Measurements from ENCODE around the gene SWI5. TPM values are rescaled to one million over a fixed set of nuclear protein-coding genes. Genes with fewer than 3 reads are reported as not detected.

The SWI5 gene
- total RNA-seq, 1 donor from 2014 or later: 16.2 TPM

DNA sequence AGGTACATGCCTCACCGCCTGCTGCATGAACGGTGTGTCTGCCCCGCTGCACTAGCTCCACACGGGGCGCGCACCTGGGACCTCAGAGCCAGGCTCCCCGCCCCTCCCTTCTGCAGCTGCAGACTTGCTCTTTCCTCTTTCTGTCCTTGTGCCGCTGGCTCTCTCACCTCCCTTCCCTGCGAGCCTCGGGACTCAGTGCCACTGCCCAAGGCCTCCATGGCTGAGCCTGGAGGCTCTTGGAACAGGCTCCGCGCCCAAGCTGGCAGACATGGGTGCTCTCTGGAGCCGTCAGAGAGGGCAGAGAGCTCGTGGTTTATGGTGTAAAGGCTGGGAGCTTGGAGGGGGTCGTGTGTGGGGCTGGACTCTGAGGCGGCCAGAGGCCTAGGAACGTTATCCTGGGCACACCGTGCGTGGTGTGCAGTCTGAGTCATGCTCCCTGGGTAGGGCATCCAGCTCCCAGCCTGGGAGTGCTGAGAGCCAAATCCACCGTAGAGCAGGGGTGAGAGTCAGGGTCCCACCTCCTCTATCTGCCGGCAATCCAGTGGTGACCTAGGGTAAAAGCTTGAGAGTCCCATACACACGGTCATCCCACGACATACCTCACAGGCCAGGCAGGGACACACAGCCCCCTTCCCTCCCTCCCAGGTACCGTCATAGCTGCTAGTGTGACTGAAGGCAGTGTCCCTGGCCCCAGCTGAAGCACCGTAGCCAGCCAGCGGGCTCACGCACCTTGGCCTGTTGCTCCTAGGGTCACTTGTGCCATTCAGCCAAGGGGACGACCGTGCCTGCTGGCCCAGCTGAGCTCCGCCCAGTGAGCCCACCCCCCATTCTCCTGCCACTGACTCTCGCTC is 22.7 kb upstream of the SWI5 start:
- intact Hi-C loops (cut with micrococcal nuclease): no loop called here
- TF ChIP-seq, protein P1, sequence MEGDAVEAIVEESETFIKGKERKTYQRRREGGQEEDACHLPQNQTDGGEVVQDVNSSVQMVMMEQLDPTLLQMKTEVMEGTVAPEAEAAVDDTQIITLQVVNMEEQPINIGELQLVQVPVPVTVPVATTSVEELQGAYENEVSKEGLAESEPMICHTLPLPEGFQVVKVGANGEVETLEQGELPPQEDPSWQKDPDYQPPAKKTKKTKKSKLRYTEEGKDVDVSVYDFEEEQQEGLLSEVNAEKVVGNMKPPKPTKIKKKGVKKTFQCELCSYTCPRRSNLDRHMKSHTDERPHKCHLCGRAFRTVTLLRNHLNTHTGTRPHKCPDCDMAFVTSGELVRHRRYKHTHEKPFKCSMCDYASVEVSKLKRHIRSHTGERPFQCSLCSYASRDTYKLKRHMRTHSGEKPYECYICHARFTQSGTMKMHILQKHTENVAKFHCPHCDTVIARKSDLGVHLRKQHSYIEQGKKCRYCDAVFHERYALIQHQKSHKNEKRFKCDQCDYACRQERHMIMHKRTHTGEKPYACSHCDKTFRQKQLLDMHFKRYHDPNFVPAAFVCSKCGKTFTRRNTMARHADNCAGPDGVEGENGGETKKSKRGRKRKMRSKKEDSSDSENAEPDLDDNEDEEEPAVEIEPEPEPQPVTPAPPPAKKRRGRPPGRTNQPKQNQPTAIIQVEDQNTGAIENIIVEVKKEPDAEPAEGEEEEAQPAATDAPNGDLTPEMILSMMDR (IDR thresholded peaks at IDR 0.05; ENCODE audit: borderline replicate concordance): no peak

DNA sequence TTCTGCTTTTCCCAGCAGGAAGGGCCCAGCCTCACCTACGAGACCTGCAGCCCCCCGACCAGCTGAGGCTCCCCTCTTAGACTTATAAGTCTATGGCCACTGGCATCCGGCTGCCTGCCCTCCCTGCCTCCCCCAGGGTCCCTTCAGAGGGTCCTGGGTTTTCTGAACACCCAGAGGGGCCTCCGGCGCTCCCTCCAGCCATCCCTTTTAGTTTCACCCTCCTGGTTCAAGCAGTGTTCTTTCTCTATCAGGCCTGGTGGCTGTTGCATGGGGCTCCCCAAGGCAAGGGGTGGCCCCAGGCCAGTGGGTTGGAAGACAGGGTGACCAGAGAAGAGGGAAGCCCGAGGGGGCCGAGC is 22.1 kb upstream of the SWI5 start:
- intact Hi-C loops (cut with micrococcal nuclease): no loop called here
- TF ChIP-seq, protein P1 (IDR thresholded peaks at IDR 0.05; ENCODE audit: borderline replicate concordance): no peak
- H3K36me3 ChIP-seq: peaks cover 29% of the 10 kb centered on the region
- H3K4me3 ChIP-seq: no peak overlapping the region
- H3K4me1 ChIP-seq: peaks cover 23% of the 10 kb centered on the region
- no peaks in the 10 kb centered on the region for H3K9me3 ChIP-seq (replicated peaks)
- DNase-seq: no peak
- H3K27me3 ChIP-seq (ENCODE audit: low read depth): peaks cover 30% of the 10 kb centered on the region
- H3K27ac ChIP-seq (replicated peaks): no peak overlapping the region

More for the DNA sequence above, 22.7 kb upstream of the SWI5 start:
- Histone ChIP-seq H3K27me3 (ENCODE audit: low read depth) (peaks cover 30% of the 10 kb centered on the region), H3K36me3 (peaks cover 23% of the 10 kb centered on the region), H3K27ac (replicated peaks) (no peak overlapping the region), H3K9me3 (replicated peaks) (no peaks in the 10 kb centered on the region), H3K4me1 (peaks cover 23% of the 10 kb centered on the region), H3K4me3 (no peak overlapping the region)
- no peak for DNase-seq

DNA sequence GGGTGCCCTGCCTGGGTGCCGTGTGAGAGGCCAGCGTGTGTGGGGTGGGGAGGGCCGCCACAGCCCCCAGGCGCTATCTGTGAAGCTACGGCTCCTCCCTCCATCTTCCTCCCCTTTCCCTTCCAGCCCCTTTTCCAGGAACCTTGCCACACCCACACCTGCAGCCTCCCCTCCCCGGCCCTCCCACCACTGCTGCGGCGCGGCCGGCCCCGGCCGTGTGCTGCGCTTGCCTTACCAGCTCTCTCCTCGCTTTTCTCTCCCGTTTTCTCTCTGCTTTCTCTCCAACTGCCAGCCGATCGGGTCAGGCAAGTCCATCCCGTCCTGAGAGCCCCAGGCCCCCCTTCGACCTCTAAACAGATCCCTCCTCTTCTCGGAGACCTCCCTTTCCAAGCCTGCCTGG is 21.7 kb upstream of the SWI5 start:
- TF ChIP-seq, protein P1 (IDR thresholded peaks at IDR 0.05; ENCODE audit: borderline replicate concordance): no peak
- H3K4me3 ChIP-seq: no peak overlapping the region
- H3K27me3 ChIP-seq (ENCODE audit: low read depth): peaks cover 30% of the 10 kb centered on the region
- peaks cover 33% of the 10 kb centered on the region for H3K36me3 ChIP-seq
- no peak for DNase-seq
- H3K9me3 ChIP-seq (replicated peaks): no peaks in the 10 kb centered on the region
- peaks cover 23% of the 10 kb centered on the region for H3K4me1 ChIP-seq
- intact Hi-C loops (cut with micrococcal nuclease): no loop called here
- H3K27ac ChIP-seq (replicated peaks): no peak overlapping the region

DNA sequence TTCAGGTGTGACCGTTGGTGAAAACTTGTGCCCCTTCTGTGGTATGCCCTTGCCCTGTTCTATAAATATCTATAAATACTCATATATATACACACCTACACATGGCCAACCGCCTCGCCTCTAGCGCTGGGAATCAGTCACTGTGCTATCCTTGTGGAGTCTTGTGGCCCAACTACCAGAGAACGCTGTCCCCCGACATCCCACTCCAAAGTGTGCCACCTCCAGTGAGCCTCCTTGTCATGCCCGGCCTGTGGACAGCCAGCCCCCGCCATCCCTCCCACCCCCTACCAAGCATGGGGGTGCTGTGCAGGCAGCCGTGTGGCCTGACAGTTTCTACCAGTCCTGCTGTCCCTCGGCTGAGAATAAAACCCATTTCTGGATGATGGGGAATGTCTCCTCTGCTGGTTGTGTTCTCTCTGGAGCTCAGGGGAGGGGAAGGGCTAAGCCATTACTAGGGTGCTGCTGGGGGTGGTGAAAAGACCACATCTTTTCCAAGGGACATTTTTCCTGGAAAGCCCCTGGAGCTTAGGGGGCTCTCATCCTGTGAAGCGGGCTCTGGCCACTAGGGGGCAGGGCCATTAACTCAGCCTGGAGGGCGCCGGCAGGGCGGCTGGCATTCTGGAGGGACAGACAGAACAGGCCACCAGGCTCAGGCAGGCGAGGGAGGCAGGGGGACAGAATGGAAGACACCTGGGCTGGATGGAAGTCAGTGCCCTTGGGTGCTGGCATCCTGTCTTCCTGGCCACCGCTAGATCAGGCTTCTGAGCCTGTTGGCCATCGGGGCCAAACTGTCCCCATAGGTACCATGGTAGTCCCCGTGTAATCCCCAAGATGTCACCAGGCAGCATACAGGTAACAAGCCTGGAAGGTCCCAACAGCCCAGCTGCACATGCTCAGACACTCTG is 21.0 kb upstream of the SWI5 start:
- no peaks in the 10 kb centered on the region for H3K9me3 ChIP-seq (replicated peaks)
- intact Hi-C loops (cut with micrococcal nuclease): no loop called here
- DNase-seq: peak; percentile 66
- no peak overlapping the region for H3K27ac ChIP-seq (replicated peaks)
- peaks cover 40% of the 10 kb centered on the region for H3K36me3 ChIP-seq
- peaks cover 29% of the 10 kb centered on the region for H3K27me3 ChIP-seq (ENCODE audit: low read depth)
- peaks cover 19% of the 10 kb centered on the region for H3K4me1 ChIP-seq
- TF ChIP-seq, protein P1 (IDR thresholded peaks at IDR 0.05; ENCODE audit: borderline replicate concordance): peak; percentile 87
- no peak overlapping the region for H3K4me3 ChIP-seq

DNA sequence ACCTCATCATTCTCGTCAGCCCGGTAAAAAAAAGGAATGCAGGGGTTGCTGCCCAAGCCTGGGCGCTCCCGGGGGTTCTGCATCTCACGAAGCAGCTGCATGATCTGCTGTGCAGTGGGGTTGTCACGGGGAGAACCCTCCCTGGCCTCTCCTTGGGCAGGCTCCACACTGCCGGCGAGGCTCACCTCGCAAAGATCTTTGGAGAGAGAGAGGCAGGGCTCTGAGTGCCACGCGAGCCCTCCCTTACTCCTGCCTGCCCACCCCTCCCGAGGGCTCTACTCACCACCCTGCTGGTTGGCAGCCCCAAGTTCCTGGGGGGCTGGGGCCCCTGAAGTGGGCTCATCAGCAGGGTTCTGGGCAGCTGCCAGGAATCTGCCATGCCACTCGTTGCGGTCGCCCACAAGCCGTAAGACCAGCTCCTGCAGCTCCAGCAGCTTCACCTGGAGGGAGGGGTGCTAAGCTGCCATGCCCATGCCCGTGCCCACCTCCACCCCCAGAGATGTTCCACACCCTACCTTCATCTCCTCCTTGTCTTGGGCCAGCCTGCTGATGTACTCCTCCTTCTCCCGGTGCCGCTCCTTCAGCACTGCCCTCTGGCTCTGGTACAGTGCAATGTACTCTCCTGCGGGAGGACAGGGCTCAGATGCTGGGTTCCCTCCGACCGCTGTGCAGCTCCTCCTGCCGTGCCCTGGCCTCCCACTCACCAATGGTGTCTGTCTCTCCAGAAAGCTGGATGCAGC is 18.8 kb upstream of the SWI5 start:
- no peaks in the 10 kb centered on the region for H3K4me1 ChIP-seq
- no peak overlapping the region for H3K27ac ChIP-seq (replicated peaks)
- no peaks in the 10 kb centered on the region for H3K9me3 ChIP-seq (replicated peaks)
- H3K36me3 ChIP-seq: peaks cover 61% of the 10 kb centered on the region
- intact Hi-C loops (cut with micrococcal nuclease): no loop called here
- no peak overlapping the region for H3K4me3 ChIP-seq
- DNase-seq: no peak
- peaks cover 8% of the 10 kb centered on the region for H3K27me3 ChIP-seq (ENCODE audit: low read depth)
- TF ChIP-seq, protein P1 (IDR thresholded peaks at IDR 0.05; ENCODE audit: borderline replicate concordance): no peak
